CD4-positive, alpha-beta T cell treated with Interleukin-17A for 4 hours (primary cell): Measurements from ENCODE around the gene PLA2G12A.

Experiments
- DNase-seq: peaks from one replicate; pipeline ENCODE4 v3.0.0-alpha.2; 2020; ENCODE audit warnings: mixed read lengths

PLA2G12A gene

DNA sequence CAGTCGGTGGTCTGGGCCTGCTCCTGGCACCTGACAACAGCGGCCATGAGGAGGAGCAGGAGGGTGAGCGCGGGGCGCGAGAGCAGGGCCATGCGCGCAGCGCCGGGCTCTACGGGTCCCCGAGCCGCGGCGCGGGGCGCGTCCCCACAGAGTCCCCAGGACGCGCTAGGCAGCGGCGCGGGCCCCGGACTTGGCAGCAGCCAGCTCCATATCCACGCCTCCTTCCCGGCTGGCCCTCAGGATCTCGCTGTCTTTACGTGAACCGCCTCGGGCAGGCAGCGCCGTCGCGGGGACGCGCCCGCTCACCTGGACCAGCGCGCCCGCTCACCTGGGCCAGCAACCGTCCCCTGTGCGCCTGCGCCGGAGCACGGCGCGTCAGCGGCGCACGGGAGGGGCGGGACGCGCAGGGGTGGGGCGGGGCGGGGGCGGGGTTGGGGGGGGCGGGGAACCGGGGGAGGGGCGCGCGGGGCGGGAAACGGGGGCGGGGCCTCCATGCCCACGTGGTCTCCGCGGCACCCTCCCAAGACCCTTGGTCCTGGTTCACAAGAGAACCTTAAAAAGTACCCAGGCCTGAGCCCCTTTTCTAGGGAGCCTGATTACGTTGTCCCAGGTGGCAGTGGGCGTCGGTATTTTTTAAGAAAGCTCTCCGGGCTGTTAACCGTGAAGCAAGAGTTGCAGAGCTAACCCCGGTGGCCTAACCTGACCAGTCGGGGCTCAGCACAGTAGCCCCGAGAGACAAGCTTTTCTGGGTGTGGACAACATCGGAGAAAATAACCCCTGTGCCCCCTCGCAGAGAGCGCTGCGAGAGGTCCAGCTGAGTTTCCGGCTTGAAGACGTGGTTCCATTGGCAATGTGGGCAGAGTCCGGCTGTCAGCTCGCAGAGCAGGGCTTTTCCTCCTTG, at the start of gene PLA2G12A:
PLA2G12A (minus strand) TSS at position 353 of the 901 bp plus-strand sequence; CDS start at position 92, 261 bp downstream.
- peak; percentile 85 for DNase-seq

DNA sequence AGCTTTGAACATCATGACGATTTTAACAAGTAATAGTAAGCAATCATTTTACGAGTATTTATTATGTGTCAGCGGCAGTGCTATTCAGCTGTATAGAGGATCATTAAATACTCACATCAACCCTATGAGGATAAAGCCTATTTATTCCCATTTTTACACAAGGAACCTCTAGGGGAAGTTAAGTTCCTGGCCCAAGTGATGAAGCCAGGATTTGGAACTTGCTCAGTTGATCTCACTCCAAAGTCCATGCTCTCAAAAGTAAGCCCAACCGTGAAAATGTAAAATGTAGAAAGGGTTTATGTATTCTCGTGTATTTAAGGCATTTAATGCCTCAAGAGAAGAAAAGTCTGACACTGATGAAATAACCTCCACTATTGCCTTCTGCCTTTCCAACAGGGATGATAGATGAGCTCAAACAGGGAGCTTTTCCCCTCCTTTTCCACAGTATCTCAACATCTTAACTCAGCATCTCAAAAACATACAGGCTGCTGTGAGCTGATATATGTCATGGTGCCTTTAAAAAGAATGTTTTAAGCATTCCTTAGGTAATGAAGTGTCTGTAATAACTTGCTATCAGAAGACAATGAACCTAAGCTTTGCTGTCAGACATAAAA, 35.0 kb upstream of the PLA2G12A start:
- DNase-seq: no peak

GRCh38 chr4:109764376-109764775, 34.5 kb upstream of the PLA2G12A start:
- DNase-seq: no peak

DNA sequence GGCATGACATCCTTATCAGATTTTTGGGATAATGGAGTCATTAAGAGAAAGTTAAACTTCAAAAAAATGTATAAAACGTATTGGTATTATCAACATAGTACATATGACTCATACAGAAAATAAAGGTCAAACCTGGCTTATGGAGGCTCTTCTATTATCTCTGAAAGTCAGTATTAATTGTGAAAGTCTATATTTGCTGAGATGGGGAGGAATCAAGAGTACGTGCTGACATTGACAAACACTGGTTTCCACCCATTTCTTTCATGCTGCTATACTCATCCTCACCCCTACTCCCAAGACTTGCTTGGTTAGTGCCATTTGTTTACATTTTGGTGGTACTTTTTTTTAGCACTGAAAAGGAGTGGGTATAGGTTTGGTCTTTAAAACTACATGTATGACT, 30.8 kb upstream of the PLA2G12A start:
- DNase-seq: no peak

GRCh38 chr4:109755656-109756055, 25.8 kb upstream of the PLA2G12A start:
- DNase-seq: no peak

- no peak for DNase-seq
Observed at GRCh38 chr4:109754093-109754857, 24.4 kb upstream of the PLA2G12A start.

DNA sequence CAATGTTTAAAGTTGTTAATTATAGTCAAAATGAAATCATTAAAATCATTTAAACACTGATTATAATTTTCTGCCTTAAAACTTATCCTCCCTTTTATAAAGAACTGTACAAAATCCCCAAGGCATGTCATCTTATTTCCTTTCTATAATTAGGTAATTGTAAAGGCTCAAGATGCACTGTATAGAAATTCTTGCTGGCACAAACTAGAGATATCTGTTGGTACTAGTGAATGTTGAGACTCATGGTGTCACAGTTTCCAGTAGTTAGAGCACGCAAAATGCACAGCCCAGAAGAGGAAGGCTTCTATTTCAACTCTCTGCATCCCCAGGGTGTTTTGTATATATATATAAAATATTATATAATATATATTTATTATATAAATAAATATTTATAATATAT, 22.7 kb upstream of the PLA2G12A start:
- DNase-seq: no peak

- DNase-seq: no peak
Observed at GRCh38 chr4:109751852-109752251, 22.0 kb upstream of the PLA2G12A start.

DNA sequence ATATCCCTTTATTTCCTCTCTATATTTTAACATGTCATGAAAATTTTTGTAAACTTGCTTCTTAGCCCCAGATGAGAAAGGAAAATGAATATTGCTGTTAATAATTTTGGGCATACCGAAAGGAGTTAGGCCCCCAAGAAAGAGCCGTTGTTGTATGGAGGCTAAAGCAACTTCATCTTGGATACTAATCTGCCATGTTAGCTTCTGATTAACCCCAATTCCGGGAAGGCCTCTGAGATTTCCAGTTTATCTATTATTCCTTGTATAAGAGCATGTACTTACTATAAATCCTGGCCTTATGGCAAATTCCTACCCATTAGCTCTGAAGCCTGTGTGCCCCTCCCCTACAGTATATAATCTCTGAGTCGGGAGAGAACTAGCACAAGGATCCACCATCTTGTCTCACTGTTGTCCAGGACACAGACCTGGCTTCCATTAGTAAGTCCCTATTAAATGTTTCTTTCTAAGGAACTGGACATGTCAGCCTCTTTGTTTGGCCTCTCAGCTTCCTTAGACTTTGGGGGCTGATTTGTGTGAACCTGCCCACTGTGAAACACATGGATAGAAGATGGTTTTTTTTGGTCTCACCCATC, 20.9 kb upstream of the PLA2G12A start:
- DNase-seq: no peak

DNA sequence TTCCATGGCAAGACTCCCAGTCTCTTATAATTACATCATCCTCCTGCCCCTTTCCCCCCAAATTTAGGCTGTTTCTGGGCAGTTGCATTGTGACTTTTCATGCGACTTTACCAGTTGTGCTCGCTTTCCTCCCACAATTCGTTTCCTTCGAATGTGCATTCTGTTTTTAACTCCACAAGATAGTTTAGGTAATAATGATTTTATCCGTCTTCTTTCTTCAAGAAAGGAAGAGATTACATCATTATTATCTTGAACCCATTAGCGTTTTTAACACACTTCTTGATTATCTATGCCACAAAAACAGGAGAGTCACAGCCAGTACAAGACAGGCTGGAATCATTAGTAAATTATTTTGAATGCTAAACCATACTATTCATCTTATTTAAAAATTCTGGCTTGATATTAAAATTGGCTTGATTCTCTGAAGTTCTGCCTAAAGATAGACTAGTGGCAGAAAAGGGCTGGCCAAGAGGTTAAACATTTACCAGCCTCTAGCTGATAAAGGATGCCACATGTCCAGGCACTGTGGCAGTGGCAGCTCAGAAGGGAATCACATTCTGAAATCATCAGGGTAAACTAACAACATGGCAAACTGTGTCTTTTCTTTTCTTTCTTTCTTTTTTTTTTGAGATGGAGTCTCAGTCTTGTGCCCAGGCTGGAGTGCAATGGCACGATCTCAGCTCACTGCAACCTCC, 19.7 kb upstream of the PLA2G12A start:
- no peak for DNase-seq

DNA sequence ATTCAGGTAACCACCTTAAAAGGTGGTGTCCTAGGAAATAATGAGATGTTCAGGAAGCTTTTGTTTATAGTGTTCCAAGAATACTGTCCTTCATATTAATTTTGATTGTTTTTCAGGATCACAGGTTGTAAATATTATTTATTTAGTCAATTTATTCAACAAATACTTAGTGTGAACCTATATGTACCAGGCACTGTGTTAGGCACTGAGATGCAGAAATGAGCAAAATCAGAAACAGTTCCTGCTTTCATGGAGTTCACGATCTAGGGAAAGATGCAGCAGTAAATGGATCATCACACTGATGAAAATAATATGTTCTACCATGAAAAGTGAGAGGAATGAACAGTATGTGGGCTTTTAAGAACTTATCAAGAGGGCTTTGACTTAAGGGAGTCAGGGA, 18.2 kb upstream of the PLA2G12A start:
- DNase-seq: no peak

DNA sequence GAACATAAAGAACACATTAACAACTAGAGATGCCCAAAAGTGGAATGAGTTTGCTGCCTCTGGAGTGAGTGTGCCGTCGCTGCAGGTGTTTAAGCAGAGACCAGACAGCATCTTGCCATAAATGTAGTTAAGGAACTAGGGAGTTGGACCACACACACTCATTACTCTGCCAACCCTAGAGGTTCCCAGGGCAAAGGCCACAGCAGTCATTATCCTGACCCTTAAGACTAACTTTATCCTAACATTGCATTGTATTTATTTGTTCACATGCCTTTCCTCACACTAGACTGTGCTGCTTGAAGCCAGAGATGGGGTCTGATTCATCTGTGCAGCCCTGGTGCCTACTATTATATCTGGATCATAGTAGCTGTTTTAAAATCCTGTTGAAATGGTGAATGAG, 16.9 kb upstream of the PLA2G12A start:
- DNase-seq: no peak

DNA sequence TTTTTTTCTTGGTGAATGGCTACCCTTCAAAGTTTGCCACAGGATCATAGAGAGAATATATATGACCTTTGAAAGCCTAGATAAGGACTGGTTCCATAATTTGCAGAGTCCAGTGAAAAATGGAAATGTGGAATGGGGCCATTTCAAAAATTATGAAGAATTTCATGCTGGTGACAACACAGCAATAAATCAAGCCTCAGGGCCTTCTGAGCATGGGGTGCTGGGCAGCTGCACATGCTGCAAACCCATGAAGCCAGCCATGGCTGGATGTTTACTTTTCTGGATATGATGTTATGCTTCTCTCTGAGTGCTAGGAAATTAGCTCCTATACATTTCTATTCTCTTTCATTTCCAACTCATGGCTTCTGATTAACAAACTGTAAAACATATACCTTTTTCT, 16.0 kb upstream of the PLA2G12A start:
- DNase-seq: no peak

- DNase-seq: no peak
Observed at GRCh38 chr4:109739547-109739946, 9.7 kb upstream of the PLA2G12A start.

- no peak for DNase-seq
Observed at GRCh38 chr4:109738104-109738872, 8.4 kb upstream of the PLA2G12A start.

GRCh38 chr4:109735566-109736365, 5.9 kb upstream of the PLA2G12A start:
- no peak for DNase-seq

DNA sequence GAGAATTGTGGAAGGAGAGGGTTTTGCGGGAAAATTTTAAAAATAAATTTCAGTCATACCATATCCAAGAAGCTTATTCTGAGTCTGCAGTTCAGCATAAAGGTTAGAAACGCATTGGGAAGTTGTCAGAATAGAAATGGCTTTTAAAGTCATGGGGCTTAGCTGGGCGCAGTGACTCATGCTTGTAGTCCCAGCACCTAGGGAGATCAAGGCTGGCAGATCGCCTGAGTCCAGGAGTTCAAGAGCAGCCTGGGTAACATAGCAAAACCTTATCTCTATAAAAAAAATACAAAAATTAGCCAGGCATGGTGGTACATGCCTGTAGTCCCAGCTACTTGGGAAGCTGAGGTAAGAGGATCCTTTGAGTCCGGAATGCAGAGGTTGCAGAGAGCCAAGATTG, 3.9 kb upstream of the PLA2G12A start:
- DNase-seq: no peak

DNA sequence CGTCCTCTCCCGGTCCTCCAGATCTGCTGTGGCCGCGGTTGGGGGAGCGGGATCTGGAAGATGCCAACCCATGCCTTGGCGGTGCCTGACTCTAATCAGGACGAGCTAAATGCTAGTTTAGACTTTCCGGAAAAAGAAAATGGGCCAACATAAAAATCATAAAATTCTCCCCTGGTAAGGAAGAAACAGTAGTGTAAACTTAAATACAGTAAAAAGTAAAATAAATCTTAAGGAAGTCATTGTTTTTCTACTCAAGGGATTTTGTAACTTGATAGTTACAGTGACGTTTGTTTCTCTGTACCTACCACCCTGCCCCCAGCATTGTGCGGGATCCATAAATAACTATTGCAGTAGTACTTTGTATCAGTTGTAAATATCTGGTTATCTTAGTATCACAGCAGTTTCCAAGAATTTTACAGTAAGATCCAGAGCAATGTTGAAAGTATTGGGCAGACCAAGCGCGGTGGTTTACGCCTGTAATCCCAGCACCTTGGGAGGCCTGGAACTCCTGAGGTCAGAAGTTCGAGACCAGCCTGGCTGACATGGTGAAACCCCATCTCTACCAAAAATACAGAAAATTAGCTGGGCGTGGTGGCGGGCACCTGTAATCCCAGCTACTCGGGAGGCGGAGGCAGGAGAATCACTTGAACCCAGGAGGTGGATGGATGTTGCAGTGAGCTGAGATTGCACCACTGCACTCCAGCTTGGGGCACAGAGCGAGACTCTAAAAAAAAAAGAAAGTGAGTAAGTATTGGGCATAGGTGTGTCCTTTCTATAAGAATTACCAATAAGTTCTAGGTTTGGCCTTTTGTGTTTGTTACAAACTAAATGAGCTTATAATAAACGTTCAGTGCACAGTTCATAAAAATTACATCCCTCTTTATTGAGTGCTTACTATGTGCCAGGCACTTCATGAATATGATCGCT, 1.0 kb upstream of the PLA2G12A start:
- no peak for DNase-seq

DNA sequence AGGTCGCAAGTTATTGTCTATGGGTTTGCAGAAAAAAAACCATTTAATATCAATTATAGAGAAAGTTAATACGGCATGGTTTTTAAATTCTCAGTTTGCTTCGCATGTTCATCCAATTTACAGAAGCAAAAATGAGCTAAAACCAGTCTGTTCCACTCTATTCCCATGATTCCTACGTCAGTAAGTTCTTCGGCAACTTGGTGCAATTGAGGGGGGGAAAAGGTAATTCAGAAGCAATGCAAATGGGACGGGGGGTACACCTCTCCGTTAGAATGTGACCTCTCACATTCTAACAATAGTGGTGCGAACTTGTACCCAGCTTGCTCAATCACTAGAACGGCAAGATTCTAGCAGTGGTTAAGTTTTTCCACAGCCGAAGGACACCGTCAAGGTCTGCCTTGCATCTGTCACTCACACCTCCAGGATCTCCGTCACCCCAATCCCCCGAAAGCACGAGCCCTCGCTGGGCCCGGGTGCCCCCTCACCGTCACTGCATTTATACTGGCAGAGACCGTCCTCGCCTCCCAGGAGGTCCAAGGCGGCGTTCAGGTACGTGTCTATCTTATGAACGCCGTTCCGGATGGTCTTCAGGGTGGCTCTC, 653 bp downstream of the PLA2G12A start:
- DNase-seq: no peak
